H9 (cell line): ENCODE measurements around the gene CCDC82. TPM values are rescaled to one million over a fixed set of nuclear protein-coding genes. Genes with fewer than 3 reads are reported as not detected.
A peak's percentile ranks its signal among the peaks of the same experiment; 100 is the strongest.

Experiments used
- DNase-seq: peaks from one replicate; pipeline ENCODE4 v3.0.0-alpha.2; 2017
- H2AFZ ChIP-seq: one replicate; pipeline ENCODE4 v1.6.1; 2013; ENCODE audit warnings: mild to moderate bottlenecking, low read length, control low read depth, moderate library complexity
- H2AK5ac ChIP-seq: 2 replicates; pipeline ENCODE4 v1.6.1; 2013; ENCODE audit warnings: low read length, control low read depth, mixed read lengths; ENCODE audit not compliant: insufficient read length
- H2BK120ac ChIP-seq: one replicate; pipeline ENCODE4 v1.6.1; 2013; ENCODE audit warnings: low read depth, mild to moderate bottlenecking, low read length, control low read depth, inconsistent platforms; ENCODE audit not compliant: poor library complexity, severe bottlenecking
- H2BK12ac ChIP-seq: 2 replicates; pipeline ENCODE4 v1.6.1; 2013; ENCODE audit warnings: low read length, control low read depth, mixed read lengths, low read depth; ENCODE audit not compliant: insufficient read length
- H2BK15ac ChIP-seq: 2 replicates; pipeline ENCODE4 v1.6.1; 2013; ENCODE audit warnings: low read depth, low read length, control low read depth
- H2BK20ac ChIP-seq: one replicate; pipeline ENCODE4 v1.6.1; 2013; ENCODE audit warnings: low read depth, mild to moderate bottlenecking, low read length, control low read depth, inconsistent platforms; ENCODE audit not compliant: poor library complexity, severe bottlenecking
- H2BK5ac ChIP-seq: 2 replicates; pipeline ENCODE4 v1.6.1; 2013; ENCODE audit warnings: low read length, control low read depth, mixed read lengths; ENCODE audit not compliant: insufficient read length
- H3K14ac ChIP-seq: 2 replicates; pipeline ENCODE4 v1.6.1; 2013; ENCODE audit warnings: low read length, control low read depth; ENCODE audit not compliant: insufficient read depth
- H3K18ac ChIP-seq: 2 replicates; pipeline ENCODE4 v1.6.1; 2013; ENCODE audit warnings: low read depth, mild to moderate bottlenecking, mixed read lengths, low read length, control low read depth; ENCODE audit not compliant: insufficient read length
- H3K23ac ChIP-seq: 2 replicates; pipeline ENCODE4 v1.6.1; 2013; ENCODE audit warnings: low read length, control low read depth, mixed read lengths, low read depth; ENCODE audit not compliant: insufficient read length
- H3K23me2 ChIP-seq: 2 replicates; pipeline ENCODE4 v1.6.1; 2013; ENCODE audit warnings: low read depth, mild to moderate bottlenecking, mixed read lengths, low read length, control low read depth; ENCODE audit not compliant: insufficient read length, poor library complexity, severe bottlenecking
- H3K27ac ChIP-seq: 2 replicates; pipeline ENCODE4 v1.5.1; 2013; ENCODE audit warnings: low read length, control low read depth, mixed read lengths, low read depth; ENCODE audit not compliant: insufficient read length
- H3K27me3 ChIP-seq: 2 replicates; pipeline ENCODE4 v1.6.1; 2013; ENCODE audit warnings: low read length, control low read depth, inconsistent platforms; ENCODE audit not compliant: insufficient read depth
- H3K4ac ChIP-seq: 2 replicates; pipeline ENCODE4 v1.6.1; 2013; ENCODE audit warnings: low read depth, mild to moderate bottlenecking, control low read depth, inconsistent platforms, low read length, moderate library complexity
- H3K4me1 ChIP-seq: 2 replicates; pipeline ENCODE4 v1.6.1; 2013; ENCODE audit warnings: low read length, control low read depth, inconsistent platforms; ENCODE audit not compliant: insufficient read depth
- H3K4me2 ChIP-seq: 2 replicates; pipeline ENCODE4 v1.6.1; 2013; ENCODE audit warnings: low read length, control low read depth, mixed read lengths; ENCODE audit not compliant: insufficient read length, insufficient read depth
- H3K56ac ChIP-seq: 2 replicates; pipeline ENCODE4 v1.6.1; 2013; ENCODE audit warnings: low read depth, mild to moderate bottlenecking, mixed read lengths, low read length, control low read depth; ENCODE audit not compliant: insufficient read length
- H3K79me1 ChIP-seq: 2 replicates; pipeline ENCODE4 v1.6.1; 2013; ENCODE audit warnings: low read depth, mild to moderate bottlenecking, moderate library complexity, low read length, control low read depth, inconsistent platforms; ENCODE audit not compliant: insufficient read depth, poor library complexity, severe bottlenecking
- H3K79me2 ChIP-seq: 2 replicates; pipeline ENCODE4 v1.6.1; 2013; ENCODE audit warnings: low read length, control low read depth, inconsistent platforms; ENCODE audit not compliant: insufficient read depth
- H3K9ac ChIP-seq: 2 replicates; pipeline ENCODE4 v1.6.1; 2013; ENCODE audit warnings: low read length, control low read depth, mixed read lengths; ENCODE audit not compliant: insufficient read length; ENCODE audit errors: extremely low read depth
- H3K9me3 ChIP-seq: one replicate; pipeline ENCODE4 v1.6.1; 2013; ENCODE audit warnings: low read depth, low read length, inconsistent platforms; ENCODE audit not compliant: control insufficient read depth
- H3T11ph ChIP-seq: one replicate; pipeline ENCODE4 v1.6.1; 2013; ENCODE audit warnings: mild to moderate bottlenecking, low read length, control low read depth, inconsistent platforms
- H4K20me1 ChIP-seq: one replicate; pipeline ENCODE4 v1.6.1; 2013; ENCODE audit not compliant: control insufficient read depth, insufficient read length, insufficient read depth
- H4K5ac ChIP-seq: 2 replicates; pipeline ENCODE4 v1.6.1; 2013; ENCODE audit warnings: low read depth, mild to moderate bottlenecking, mixed read lengths, low read length, control low read depth; ENCODE audit not compliant: insufficient read length
- H4K8ac ChIP-seq: replicated peaks from 2 replicates; pipeline ENCODE4 v1.6.1; 2013; ENCODE audit warnings: low read length, control low read depth, mixed read lengths, low read depth; ENCODE audit not compliant: insufficient read length
- H4K91ac ChIP-seq: 2 replicates; pipeline ENCODE4 v1.6.1; 2013; ENCODE audit warnings: low read depth, mild to moderate bottlenecking, moderate library complexity, mixed read lengths, low read length, control low read depth; ENCODE audit not compliant: insufficient read length
- H3K27ac Mint-ChIP-seq, 3 experiments: 2 replicates in 2 of 3; 3 replicates in 1 of 3; pipeline ENCODE4 v1.8.0; 2020 to 2021; ENCODE audit warnings: mixed read lengths in 3 of 3, mild to moderate bottlenecking in 1 of 3, moderate library complexity in 1 of 3
- H3K27me3 Mint-ChIP-seq: 2 replicates; pipeline ENCODE4 v1.8.0; 2021; ENCODE audit warnings: low read depth, mild to moderate bottlenecking, moderate library complexity, mixed read lengths
- H3K36me3 Mint-ChIP-seq, 3 experiments: 2 replicates in 2 of 3; 3 replicates in 1 of 3; pipeline ENCODE4 v1.8.0; 2020 to 2021; ENCODE audit warnings: low read depth in 3 of 3, mixed read lengths in 3 of 3; ENCODE audit not compliant: insufficient read depth in 1 of 3
- H3K4me1 Mint-ChIP-seq, 2 experiments: 2 replicates each; pipeline ENCODE4 v1.8.0; 2020; ENCODE audit warnings: mixed read lengths in 2 of 2
- H3K4me3 Mint-ChIP-seq, 2 experiments: 2 replicates in 1 of 2; 3 replicates in 1 of 2; pipeline ENCODE4 v1.8.0; 2020 to 2021; ENCODE audit warnings: mild to moderate bottlenecking in 2 of 2, mixed read lengths in 2 of 2, moderate library complexity in 1 of 2
- H3K9me3 Mint-ChIP-seq, 2 experiments: 2 replicates in 1 of 2; 3 replicates in 1 of 2; pipeline ENCODE4 v1.8.0; 2020; ENCODE audit warnings: mild to moderate bottlenecking in 2 of 2, mixed read lengths in 2 of 2, moderate library complexity in 1 of 2
- CTCF ChIP-seq: fragments of 200-600 bp; sonication (generic); conservative IDR thresholded peaks from 3 replicates; pipeline ENCODE4 v1.8.0; 2021; ENCODE audit warnings: antibody characterized with exemption, mild to moderate bottlenecking
- WGBS: extraction: QIAGEN DNeasy Blood & Tissue Kit; methylation state at CpG from one replicate; pipeline ENCODE4 v1.1.7; 2013; ENCODE audit warnings: missing lambda C conversion rate, low lambda C conversion rate, mixed read lengths; ENCODE audit not compliant: insufficient read length; ENCODE audit errors: extremely low coverage; 5-methylcytosine and 5-hydroxymethylcytosine counted together
- total RNA-seq: library from RNA; stranded (reverse); gene quantifications from 2 replicates; pipeline ENCODE4 v1.2.1, GENCODE V29; 2021

CCDC82 gene
- total RNA-seq, 1 experiment from 2014 or later = 17.4 TPM

GRCh38 chr11:96342961-96343711 is 46.6 kb downstream of the CCDC82 start, which contains the start of gene MAML2:
MAML2 (minus strand) TSS chr11:96343195; CDS start chr11:96341895, 1,300 bp downstream.
- Histone ChIP-seq H3K9me3 (no peaks in the 10 kb centered on the region), H2BK12ac (no peak within 1 kb of the TSS), H4K20me1 (no peaks in the 10 kb centered on the region), H2AFZ (peak within 1 kb of the TSS; percentile 99), H3K79me2 (peaks cover 2% of the 10 kb centered on the region; the same call in 1 of the 2 replicates), H3K14ac (no peak within 1 kb of the TSS), H2BK5ac (no peak within 1 kb of the TSS), H2BK15ac (no peak within 1 kb of the TSS), H3K4me2 (peak within 1 kb of the TSS; percentile 96), H3K18ac (no peak within 1 kb of the TSS), H2BK20ac (no peak within 1 kb of the TSS), H2AK5ac (no peak within 1 kb of the TSS), H2BK120ac (no peak within 1 kb of the TSS), H3K23ac (no peak within 1 kb of the TSS), H3K56ac (no peak within 1 kb of the TSS), H3K23me2 (peaks cover 15% of the 10 kb centered on the region), H3K27ac (no peak within 1 kb of the TSS), H3K4ac (no peak within 1 kb of the TSS), H3K27me3 (no peaks in the 10 kb centered on the region), H3K79me1 (no peaks in the 10 kb centered on the region), H4K8ac (no peak within 1 kb of the TSS), H4K5ac (no peak within 1 kb of the TSS), H3T11ph (no peak within 1 kb of the TSS), H3K4me1 (peaks cover 12% of the 10 kb centered on the region), H4K91ac (no peak within 1 kb of the TSS), H3K9ac (peak within 1 kb of the TSS; percentile 46)
- peak; percentile 97 for TF ChIP-seq CTCF
- peak within 1 kb of the TSS in 1 of 3 experiments; percentile 92; a peak in 2 of 7 replicates for H3K27ac Mint-ChIP-seq
- H3K4me1 Mint-ChIP-seq = peaks cover 41 to 42% of the 10 kb centered on the region in 2 experiments
- H3K36me3 Mint-ChIP-seq = peaks cover 0 to 3% (median 0%) of the 10 kb centered on the region in 3 experiments; a peak in 2 of 7 replicates
- peaks cover 2 to 3% of the 10 kb centered on the region in 2 experiments; a peak in 2 of 5 replicates for H3K9me3 Mint-ChIP-seq
- peak within 1 kb of the TSS; percentile 84 to 87 for H3K4me3 Mint-ChIP-seq
- 100% methylated on average over 3 of the region's 31 CpGs for WGBS
- peaks cover 4% of the 10 kb centered on the region for H3K27me3 Mint-ChIP-seq
- peak; percentile 96 for DNase-seq
